ENCODE results near the gene RNF183. TPM values are rescaled to one million over a fixed set of nuclear protein-coding genes. Genes with fewer than 3 reads are reported as not detected.
A peak's percentile ranks its signal among the peaks of the same experiment; 100 is the strongest.
"Not testable (repeated sequence)": the region's sequence is repeated elsewhere in the genome, so short reads cannot be mapped to it uniquely, and the experiment has no call there.

RNF183 gene
- total RNA-seq, 2 donors from 2014 or later = not detected

GRCh38 chr9:113307396-113307975 is 4.3 kb upstream of the RNF183 start:
- no peaks in the 10 kb centered on the region for H3K4me1 Mint-ChIP-seq (ENCODE audit: low read depth in 2 of 2)
- no peaks in the 10 kb centered on the region for H3K36me3 Mint-ChIP-seq
- ATAC-seq (no peak), DNase-seq (ENCODE audit: low spot score) (no peak)
- no peak overlapping the region for H3K4me3 Mint-ChIP-seq
- peaks cover 0 to 6% of the 10 kb centered on the region in 2 donors for H3K27me3 Mint-ChIP-seq
- no peaks in the 10 kb centered on the region for H3K9me3 Mint-ChIP-seq
- no peak overlapping the region for H3K27ac Mint-ChIP-seq

DNA sequence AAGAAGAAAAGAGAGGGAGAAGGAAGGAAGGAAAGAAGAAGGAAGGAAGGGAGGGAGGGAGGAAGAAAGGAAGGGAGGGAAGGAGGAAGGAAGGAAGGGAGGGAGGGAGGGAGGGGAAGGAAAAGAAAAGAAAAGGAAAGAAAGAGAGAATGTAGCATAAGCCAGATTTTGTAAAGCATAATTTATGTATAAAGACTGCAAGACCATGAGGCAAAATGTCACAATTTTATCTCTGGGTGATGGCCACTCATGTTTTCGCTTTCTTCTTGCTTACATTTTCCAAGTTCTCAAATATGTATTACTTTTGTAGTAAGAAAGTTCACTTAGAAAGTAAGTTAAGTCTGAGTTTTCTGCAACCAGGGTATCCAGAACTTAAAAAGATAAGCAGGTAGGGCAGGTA is 3.4 kb upstream of the RNF183 start:
- no peak for ATAC-seq
- H3K27ac Mint-ChIP-seq = no peak overlapping the region
- H3K4me1 Mint-ChIP-seq (ENCODE audit: low read depth in 2 of 2) = no peaks in the 10 kb centered on the region
- peaks cover 2 to 10% of the 10 kb centered on the region in 2 donors for H3K27me3 Mint-ChIP-seq
- no peak overlapping the region for H3K4me3 Mint-ChIP-seq
- no peaks in the 10 kb centered on the region for H3K36me3 Mint-ChIP-seq
- no peaks in the 10 kb centered on the region for H3K9me3 Mint-ChIP-seq
- DNase-seq (ENCODE audit: low spot score) = no peak

DNA sequence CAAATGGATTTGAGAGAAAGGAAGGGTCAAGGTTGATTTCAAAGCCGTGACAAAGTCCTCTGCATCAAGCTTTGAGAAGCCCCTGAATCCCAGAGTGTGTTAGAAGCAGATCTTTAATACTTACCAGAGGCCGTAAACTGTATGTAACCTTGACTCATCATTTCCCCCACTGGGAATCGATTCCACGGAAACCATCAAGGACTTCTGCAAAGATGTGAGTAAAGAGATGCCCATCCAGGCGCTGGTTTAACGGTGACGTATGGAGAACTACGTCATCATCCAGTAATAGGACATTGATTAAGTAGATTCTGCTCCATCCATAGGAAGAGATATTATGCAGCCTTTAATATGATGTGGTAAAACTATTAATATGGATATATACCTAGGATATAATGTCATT is 1.6 kb downstream of the RNF183 start:
- no peaks in the 10 kb centered on the region for H3K36me3 Mint-ChIP-seq
- H3K4me1 Mint-ChIP-seq (ENCODE audit: low read depth in 2 of 2) = peaks cover 0 to 8% of the 10 kb centered on the region in 2 donors
- H3K9me3 Mint-ChIP-seq = no peaks in the 10 kb centered on the region
- H3K27me3 Mint-ChIP-seq = peaks cover 22 to 23% of the 10 kb centered on the region in 2 donors
- no peak for DNase-seq (ENCODE audit: low spot score)
- no peak for ATAC-seq
- no peak overlapping the region for H3K27ac Mint-ChIP-seq
- no peak overlapping the region for H3K4me3 Mint-ChIP-seq

GRCh38 chr9:113299800-113300292 is 3.3 kb downstream of the RNF183 start:
- no peak for ATAC-seq

GRCh38 chr9:113298924-113299770 is 4.0 kb downstream of the RNF183 start:
- H3K4me1 Mint-ChIP-seq (ENCODE audit: low read depth in 2 of 2) = peaks cover 0 to 8% of the 10 kb centered on the region in 2 donors
- no peaks in the 10 kb centered on the region for H3K9me3 Mint-ChIP-seq
- no peak overlapping the region for H3K4me3 Mint-ChIP-seq
- no peaks in the 10 kb centered on the region for H3K36me3 Mint-ChIP-seq
- no peak for DNase-seq (ENCODE audit: low spot score)
- H3K27me3 Mint-ChIP-seq = peaks cover 22 to 23% of the 10 kb centered on the region in 2 donors
- ATAC-seq = no peak
- no peak overlapping the region for H3K27ac Mint-ChIP-seq

More at GRCh38 chr9:113299800-113300292, 3.3 kb downstream of the RNF183 start:
- H3K4me1 Mint-ChIP-seq (ENCODE audit: low read depth in 2 of 2) = peaks cover 0 to 8% of the 10 kb centered on the region in 2 donors
- no peak for DNase-seq (ENCODE audit: low spot score)
- no peak overlapping the region for H3K27ac Mint-ChIP-seq
- H3K4me3 Mint-ChIP-seq = no peak overlapping the region
- H3K9me3 Mint-ChIP-seq = no peaks in the 10 kb centered on the region
- H3K27me3 Mint-ChIP-seq = peaks cover 22 to 23% of the 10 kb centered on the region in 2 donors
- H3K36me3 Mint-ChIP-seq = no peaks in the 10 kb centered on the region

GRCh38 chr9:113298311-113298710 is 4.9 kb downstream of the RNF183 start:
- peaks cover 22% of the 10 kb centered on the region in 2 donors for H3K27me3 Mint-ChIP-seq
- no peaks in the 10 kb centered on the region for H3K36me3 Mint-ChIP-seq
- ATAC-seq (no peak), DNase-seq (ENCODE audit: low spot score) (no peak)
- peaks cover 0 to 8% of the 10 kb centered on the region in 2 donors for H3K4me1 Mint-ChIP-seq (ENCODE audit: low read depth in 2 of 2)
- H3K9me3 Mint-ChIP-seq = no peaks in the 10 kb centered on the region
- H3K4me3 Mint-ChIP-seq = no peak overlapping the region
- H3K27ac Mint-ChIP-seq = no peak overlapping the region

DNA sequence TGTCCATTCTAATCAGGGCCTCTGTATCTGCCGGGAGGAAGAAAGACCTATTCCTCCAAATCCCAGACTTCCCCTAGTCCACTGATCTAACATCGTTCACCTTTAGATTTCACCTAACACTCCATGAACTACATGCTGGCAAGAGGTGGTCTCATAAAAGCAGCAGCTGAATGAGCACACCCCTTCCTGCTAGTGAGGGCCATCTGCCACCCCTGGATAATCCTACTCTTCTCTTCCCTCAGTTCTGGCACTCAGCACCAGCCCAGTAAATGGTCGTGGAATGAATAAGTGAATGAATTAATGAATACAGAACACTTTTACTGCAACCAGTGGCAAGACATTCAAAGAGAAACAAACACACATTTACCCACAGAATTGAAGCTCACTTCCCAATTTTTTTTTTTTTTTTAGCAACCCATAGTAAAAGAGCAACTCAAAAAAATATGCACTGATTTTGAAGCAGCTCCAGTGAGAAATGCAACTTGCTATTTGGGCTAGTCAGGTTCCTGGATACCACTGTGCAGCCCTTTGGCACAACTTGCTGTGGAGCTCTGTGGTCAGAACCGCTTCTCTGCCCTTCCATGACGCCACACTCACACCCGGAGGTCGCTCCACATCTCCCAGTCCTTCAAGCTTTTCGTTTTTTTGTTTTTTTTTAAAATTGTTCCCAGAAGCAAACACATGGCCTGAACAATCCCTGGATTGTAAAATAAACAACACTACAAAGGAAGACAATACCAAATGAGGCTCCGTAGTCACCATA is 6.2 kb downstream of the RNF183 start:
- Mint-ChIP-seq H3K36me3 (peaks cover 9% of the 10 kb centered on the region), H3K4me3 (no peak overlapping the region), H3K4me1 (ENCODE audit: low read depth in 2 of 2) (peaks cover 0 to 8% of the 10 kb centered on the region in 2 donors), H3K9me3 (no peaks in the 10 kb centered on the region), H3K27me3 (peaks cover 13 to 22% of the 10 kb centered on the region in 2 donors), H3K27ac (no peak overlapping the region)
- DNase-seq (ENCODE audit: low spot score) (no peak), ATAC-seq (no peak)

DNA sequence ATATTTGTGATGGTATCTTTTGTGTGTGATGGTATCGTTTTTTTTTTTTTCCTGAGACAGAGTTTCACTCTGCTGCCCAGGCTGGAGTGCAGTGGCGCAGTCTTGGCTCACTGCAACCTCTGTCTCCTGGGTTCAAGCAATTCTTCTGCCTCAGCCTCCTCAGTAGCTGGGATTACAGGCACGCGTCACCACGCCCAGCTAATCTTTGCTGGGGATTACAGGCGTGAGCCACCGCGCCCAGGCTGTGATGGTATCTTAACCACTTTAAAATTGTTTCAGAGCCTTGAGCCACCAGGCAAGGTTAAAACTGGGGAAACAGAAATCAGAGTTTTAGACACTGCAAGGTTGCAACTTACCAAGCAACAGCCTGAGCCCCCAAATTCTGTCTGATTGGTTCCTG is 6.9 kb downstream of the RNF183 start:
- DNase-seq (ENCODE audit: low spot score); H3K9me3 Mint-ChIP-seq; H3K27ac Mint-ChIP-seq; H3K4me1 Mint-ChIP-seq (ENCODE audit: low read depth in 2 of 2); H3K4me3 Mint-ChIP-seq; ATAC-seq: not testable (repeated sequence)
- H3K36me3 Mint-ChIP-seq = peaks cover 13% of the 10 kb centered on the region
- H3K27me3 Mint-ChIP-seq = peaks cover 13 to 17% of the 10 kb centered on the region in 2 donors

DNA sequence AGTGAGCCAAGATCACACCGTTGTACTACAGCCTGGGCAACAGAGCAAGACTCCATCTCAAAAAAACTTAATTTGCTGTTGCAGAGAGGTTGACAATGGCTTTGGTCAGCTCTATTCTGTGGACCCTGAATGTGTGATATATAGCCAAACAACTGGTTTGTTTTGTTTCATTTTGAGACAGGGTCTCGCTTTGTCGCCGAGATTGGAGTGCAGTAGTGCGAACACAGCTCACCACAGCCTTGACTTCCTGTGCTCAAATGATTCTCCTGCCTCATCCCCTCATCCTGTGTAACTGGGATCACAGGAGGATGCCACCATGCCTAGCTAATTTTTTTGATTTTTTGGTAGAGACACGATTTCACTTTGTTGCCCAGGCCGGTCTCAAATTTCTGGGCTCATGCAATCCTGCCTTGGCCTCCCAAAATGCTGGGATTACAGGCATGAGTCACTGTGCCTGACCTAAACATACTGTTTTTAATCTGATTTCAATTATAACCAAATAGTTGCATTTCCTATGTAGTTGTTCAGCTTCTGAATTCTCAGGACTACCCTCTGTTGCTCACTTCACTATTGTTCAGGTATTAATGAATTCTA is 9.8 kb downstream of the RNF183 start:
- Mint-ChIP-seq H3K27me3 (no peaks in the 10 kb centered on the region), H3K4me1 (ENCODE audit: low read depth in 2 of 2) (no peaks in the 10 kb centered on the region), H3K9me3 (no peaks in the 10 kb centered on the region), H3K27ac (peak overlapping the region in 1 of 2 donors; percentile 14), H3K4me3 (no peak overlapping the region), H3K36me3 (peaks cover 26% of the 10 kb centered on the region)
- ATAC-seq = peak in 1 of 2 donors; percentile 72
- DNase-seq (ENCODE audit: low spot score) = no peak

GRCh38 chr9:113290052-113290607 is 13.0 kb downstream of the RNF183 start:
- Mint-ChIP-seq H3K4me3 (no peak overlapping the region), H3K36me3 (peaks cover 48% of the 10 kb centered on the region), H3K9me3 (no peaks in the 10 kb centered on the region), H3K27me3 (no peaks in the 10 kb centered on the region), H3K27ac (no peak overlapping the region), H3K4me1 (ENCODE audit: low read depth in 2 of 2) (no peaks in the 10 kb centered on the region)
- DNase-seq (ENCODE audit: low spot score) = no peak
- no peak for ATAC-seq

DNA sequence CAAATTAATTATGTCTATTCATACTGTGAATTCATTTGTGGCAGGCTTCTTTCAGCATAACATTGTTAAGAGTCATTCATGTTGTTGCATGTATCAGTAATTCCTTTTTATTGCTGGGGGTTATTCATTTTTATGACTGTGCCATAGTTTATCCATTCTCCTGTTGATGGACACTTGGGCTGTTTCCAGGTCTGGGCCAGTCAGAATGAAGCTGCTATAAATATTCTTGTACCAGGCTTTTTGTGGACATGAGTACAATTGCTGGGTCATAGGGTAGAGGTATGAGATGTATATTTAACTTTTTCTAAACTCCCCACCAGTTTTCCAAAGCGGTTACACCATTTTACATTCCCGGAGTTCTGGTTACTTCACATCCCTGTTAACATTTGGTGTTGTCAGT is 14.1 kb downstream of the RNF183 start:
- no peak overlapping the region for H3K27ac Mint-ChIP-seq
- no peak for ATAC-seq
- no peaks in the 10 kb centered on the region for H3K27me3 Mint-ChIP-seq
- H3K9me3 Mint-ChIP-seq = no peaks in the 10 kb centered on the region
- H3K4me1 Mint-ChIP-seq (ENCODE audit: low read depth in 2 of 2) = no peaks in the 10 kb centered on the region
- H3K36me3 Mint-ChIP-seq = peaks cover 56% of the 10 kb centered on the region
- no peak overlapping the region for H3K4me3 Mint-ChIP-seq
- no peak for DNase-seq (ENCODE audit: low spot score)

DNA sequence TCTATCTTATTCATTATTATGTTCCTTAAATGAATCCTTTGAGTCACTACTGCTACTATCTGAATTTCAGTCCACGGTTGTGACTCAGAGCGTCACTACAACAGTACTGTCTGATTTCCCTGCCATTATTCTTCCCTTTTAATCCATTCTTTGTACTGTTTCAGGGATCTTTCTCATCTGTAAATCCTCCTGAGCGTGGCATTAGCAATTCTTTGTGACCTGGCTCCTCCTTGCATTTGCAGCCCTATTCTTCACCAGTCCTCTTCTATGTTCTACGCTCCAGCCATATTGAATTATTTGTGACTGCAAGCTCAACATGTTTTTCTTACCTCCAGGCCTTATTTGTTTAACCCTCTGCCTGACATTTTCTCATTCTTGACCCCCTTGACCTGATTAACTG is 21.8 kb downstream of the RNF183 start:
- no peak for DNase-seq (ENCODE audit: low spot score)
- Mint-ChIP-seq H3K4me3 (no peak overlapping the region), H3K9me3 (no peaks in the 10 kb centered on the region), H3K27ac (no peak overlapping the region), H3K4me1 (ENCODE audit: low read depth in 2 of 2) (peaks cover 12 to 23% of the 10 kb centered on the region in 2 donors), H3K36me3 (peaks cover 56% of the 10 kb centered on the region), H3K27me3 (no peaks in the 10 kb centered on the region)
- ATAC-seq = no peak

GRCh38 chr9:113278840-113279239 is 24.3 kb downstream of the RNF183 start:
- peaks cover 16 to 23% of the 10 kb centered on the region in 2 donors for H3K4me1 Mint-ChIP-seq (ENCODE audit: low read depth in 2 of 2)
- H3K4me3 Mint-ChIP-seq = no peak overlapping the region
- H3K27me3 Mint-ChIP-seq = no peaks in the 10 kb centered on the region
- H3K9me3 Mint-ChIP-seq = no peaks in the 10 kb centered on the region
- DNase-seq (ENCODE audit: low spot score) = no peak
- peaks cover 44% of the 10 kb centered on the region for H3K36me3 Mint-ChIP-seq
- peak overlapping the region in 1 of 2 donors; percentile 25 for H3K27ac Mint-ChIP-seq
- no peak for ATAC-seq

Measured in natural killer cell treated with Interleukin-12 subunit alpha and Interleukin-12 subunit beta and Interleukin-15 and Interleukin-18, amount 100 ng/mL, for 72 hours (primary cell).